Body of pancreas (tissue), 4 donors: ENCODE results near the gene BACH1.

ENCODE experiments used
- CTCF ChIP-seq, 7 experiments: fragments of 450-650 bp in 4 of 7; fragments of 200-600 bp in 3 of 7; sonication (generic) in 3 of 7; IDR thresholded peaks; one replicate each; pipeline ENCODE4 v1.5.1; 2016 to 2019; ENCODE audit warnings: antibody characterized with exemption in 7 of 7
- POLR2A ChIP-seq, 3 donors: fragments of 450-650 bp; IDR thresholded peaks; one replicate each; pipeline ENCODE4 v1.6.1; 2016; ENCODE audit warnings: antibody characterized with exemption in 3 of 3, mild to moderate bottlenecking in 2 of 3

GRCh38 chr21:29277442-29277841 is 21.3 kb upstream of the BACH1 start:
- TF ChIP-seq CTCF (IDR thresholded peaks at IDR 0.05) (no peak), POLR2A (IDR thresholded peaks at IDR 0.05) (no peak)
